GM21825 (cell line): ENCODE results near the gene COA1.
A peak's percentile ranks its signal among the peaks of the same experiment; 100 is the strongest.
"Not testable (repeated sequence)": the region's sequence is repeated elsewhere in the genome, so short reads cannot be mapped to it uniquely, and the experiment has no call there.

Experiments used
- ATAC-seq: cut with Tn5 transposase; IDR thresholded peaks from one replicate; pipeline ENCODE4 v1.9.1; 2021; ENCODE audit warnings: mild to moderate bottlenecking, moderate library complexity; ENCODE audit not compliant: unreplicated experiment

Gene COA1

DNA sequence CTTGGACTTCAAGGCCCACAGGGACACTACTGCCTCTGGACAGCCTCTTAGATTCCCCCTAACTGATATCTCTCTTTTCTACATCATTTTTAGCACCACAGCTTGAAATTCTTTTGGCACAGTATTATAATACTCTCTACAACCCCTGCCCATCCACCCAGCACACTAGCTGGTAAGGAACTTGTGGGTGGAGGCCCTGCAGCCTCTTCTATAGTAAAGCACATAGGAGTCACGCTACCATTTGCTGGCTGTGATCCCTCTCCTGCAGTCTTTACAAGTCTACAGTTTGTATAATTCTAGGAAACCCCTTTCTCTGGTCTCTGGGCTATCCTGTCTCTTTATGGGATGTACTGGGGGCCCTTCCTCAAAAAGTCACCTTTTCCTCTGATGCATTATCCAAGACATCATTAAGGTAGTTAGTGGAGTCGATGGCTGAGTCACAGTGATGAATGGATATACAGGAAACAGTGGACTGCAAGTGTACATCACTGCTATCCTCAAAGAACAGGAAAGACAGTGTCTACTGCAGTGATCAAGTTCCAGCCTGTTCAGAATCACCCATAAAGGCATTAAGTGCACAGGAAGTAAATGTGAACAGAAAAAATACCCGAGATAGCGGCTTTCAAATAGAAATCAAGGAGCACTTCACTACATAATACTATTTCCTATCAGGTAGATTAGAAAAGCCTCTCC is 92.1 kb downstream of the COA1 start:
- no peak for ATAC-seq

GRCh38 chr7:43636093-43636492 is 93.2 kb downstream of the COA1 start:
- ATAC-seq, result no peak

GRCh38 chr7:43634384-43634783 is 94.9 kb downstream of the COA1 start:
- no peak for ATAC-seq

- no peak for ATAC-seq
Observed at GRCh38 chr7:43632746-43633145, 96.6 kb downstream of the COA1 start.

DNA sequence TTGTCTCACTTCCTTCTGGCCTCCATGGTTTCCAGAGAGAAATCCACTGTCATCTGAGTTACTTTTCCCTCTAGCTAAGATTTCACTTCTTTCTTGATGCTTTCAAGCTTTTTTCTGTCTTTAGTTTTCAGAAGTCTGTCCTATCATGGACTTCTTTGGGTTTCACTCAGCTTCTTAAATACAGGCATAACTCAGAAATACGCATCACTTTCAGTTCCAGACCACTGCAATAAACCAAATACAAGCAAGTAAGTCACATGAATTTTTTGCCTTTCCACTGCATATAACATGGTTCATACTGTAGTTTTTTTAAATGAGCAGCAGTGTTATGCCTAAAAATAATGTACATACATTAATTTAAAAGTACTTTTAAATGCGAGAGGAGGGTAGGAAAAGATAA is 97.8 kb downstream of the COA1 start:
- ATAC-seq, result no peak

DNA sequence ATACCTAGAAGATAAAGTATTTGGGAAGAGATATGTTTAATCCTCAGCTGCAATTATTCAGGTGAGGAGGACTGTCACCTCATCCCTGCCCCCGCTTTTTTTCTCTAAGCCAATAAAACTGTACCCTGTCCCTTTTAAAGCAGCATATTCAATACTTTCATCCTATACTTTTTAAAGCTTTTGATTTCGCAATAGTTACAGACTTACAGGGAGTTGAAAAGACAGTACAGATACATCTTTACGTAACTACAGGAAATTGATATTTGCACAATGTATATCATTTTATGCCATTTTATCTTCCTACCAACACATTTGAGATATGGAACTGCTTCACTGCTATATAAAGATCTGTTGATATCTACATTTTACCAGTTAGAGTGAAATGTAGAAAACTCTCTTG is 98.8 kb downstream of the COA1 start:
- no peak for ATAC-seq

DNA sequence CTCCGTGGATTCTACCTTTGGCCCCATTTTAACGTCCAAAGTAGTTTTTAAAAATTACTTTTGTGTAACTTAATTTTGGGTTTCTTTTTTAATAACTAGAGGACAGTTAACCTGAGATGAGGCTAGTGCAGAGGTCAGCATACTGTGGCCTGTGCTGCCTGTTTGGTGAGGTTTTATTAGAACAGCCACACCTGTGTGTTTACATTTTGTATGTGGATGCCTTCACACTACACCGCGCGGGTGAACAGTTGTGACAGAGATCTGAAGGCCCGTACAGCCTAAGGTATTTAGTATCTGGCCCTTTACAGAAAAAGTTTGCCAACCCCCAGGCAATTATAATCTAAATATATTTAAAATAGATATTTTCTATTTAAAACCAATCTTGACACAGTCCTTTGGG is 99.5 kb downstream of the COA1 start:
- ATAC-seq, result no peak

- ATAC-seq, result no peak
Observed at GRCh38 chr7:43628431-43628830, 100.9 kb downstream of the COA1 start.

DNA sequence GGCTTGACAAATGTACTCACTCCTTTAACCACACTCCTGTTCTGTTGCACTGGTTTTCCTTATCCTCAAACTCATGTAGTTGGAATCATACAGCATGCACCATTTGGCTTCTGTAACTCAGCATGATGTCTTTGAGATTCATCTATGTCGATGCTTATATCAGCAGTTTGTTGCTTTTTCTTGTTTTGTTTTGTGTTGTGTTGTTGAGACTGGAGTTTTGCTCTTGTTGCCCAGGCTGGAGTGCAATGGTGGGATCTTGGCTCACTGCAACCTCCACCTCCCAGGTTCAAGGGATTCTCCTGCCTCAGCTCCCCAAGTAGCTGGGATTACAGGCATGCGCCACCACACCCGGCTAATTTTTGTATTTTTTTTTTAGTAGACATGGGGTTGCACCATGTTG is 101.5 kb downstream of the COA1 start:
- ATAC-seq, result not testable (repeated sequence)

GRCh38 chr7:43626695-43627094 is 102.6 kb downstream of the COA1 start:
- no peak for ATAC-seq

- no peak for ATAC-seq
Observed at GRCh38 chr7:43625980-43626379, 103.3 kb downstream of the COA1 start.

GRCh38 chr7:43625453-43625852 is 103.9 kb downstream of the COA1 start:
- peak; percentile 55 for ATAC-seq

DNA sequence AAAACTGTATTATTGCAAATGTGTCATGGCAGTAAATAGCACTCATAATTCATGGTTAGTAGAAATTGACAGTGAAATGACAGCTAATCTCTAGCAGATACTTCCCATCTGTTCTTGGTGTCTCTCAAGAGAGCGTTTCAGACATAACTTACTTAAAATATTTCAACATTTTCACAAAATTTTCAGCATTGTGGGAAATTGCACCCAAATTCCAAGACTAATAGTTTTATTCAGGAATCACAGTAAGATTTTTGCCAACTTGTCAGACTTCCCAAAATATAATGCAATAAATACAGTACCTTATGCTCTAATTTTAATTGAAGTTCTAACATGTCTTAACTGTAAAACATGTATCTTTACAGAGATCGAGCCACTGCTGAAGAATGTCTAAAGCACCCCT is 105.2 kb downstream of the COA1 start:
- ATAC-seq, result no peak

- ATAC-seq, result no peak
Observed at GRCh38 chr7:43621729-43622448, 107.4 kb downstream of the COA1 start.

GRCh38 chr7:43619213-43620012 is 109.9 kb downstream of the COA1 start:
- ATAC-seq, result no peak

DNA sequence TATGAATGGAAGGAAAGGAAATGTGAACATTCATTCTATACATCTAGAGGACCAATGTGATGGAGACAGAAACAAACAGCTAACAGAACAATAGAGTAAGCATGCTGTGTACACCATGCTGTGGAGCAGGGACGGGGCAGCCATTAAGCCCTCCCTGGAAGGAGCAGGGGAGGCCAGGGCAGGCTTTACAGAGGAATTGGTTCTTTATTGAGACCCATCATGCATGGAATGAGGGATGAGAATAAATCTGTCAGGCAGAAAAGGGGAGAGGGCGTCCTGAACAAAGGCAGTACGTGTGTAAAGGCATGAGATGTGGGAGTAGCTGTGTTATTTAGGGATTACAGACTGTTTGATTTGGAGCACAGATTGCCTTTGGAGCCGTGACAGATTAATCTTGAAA is 111.2 kb downstream of the COA1 start:
- ATAC-seq, result no peak

DNA sequence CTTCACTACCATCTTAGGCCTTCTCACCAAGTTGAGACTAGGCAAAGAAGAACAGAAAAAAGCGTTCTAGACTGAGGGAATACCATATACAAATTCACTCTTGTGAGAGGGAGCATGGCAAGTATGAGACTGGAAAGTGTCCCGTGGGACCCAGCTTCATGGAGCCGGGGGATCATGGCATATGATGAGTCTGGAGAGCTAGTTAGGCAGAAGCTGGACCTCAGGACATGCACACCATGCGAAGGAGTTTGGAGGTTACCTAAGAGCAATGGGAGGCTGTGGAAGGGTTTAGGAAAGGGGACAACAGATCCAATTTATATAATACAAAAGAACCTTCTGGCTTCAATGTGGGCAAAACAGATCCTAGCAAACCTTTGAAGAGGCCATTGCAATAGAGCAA is 112.3 kb downstream of the COA1 start:
- ATAC-seq, result no peak

- ATAC-seq, result no peak
Observed at GRCh38 chr7:43615558-43616145, 113.7 kb downstream of the COA1 start.

GRCh38 chr7:43612599-43613589 is 116.4 kb downstream of the COA1 start:
- peak; percentile 62 for ATAC-seq

- no peak for ATAC-seq
Observed at GRCh38 chr7:43612128-43612527, 117.2 kb downstream of the COA1 start.
